Activated T-cell treated with anti-CD3 and anti-CD28 coated beads, Interleukin-2, amount 50 U/mL, for 72 hours (primary cell): ENCODE measurements around the gene UGGT2. TPM values are rescaled to one million over a fixed set of nuclear protein-coding genes. Genes with fewer than 3 reads are reported as not detected.
"Not testable (repeated sequence)": the region's sequence is repeated elsewhere in the genome, so short reads cannot be mapped to it uniquely, and the experiment has no call there.

ENCODE experiments used
- ATAC-seq, 2 donors: fragments of 150-1000 bp; cut with Tn5 transposase; replicated peaks in 1 of 2; 2 replicates each; pipeline ENCODE4 v1.10.0; 2021; ENCODE audit warnings: moderate library complexity in 2 of 2, mild to moderate bottlenecking in 1 of 2
- DNase-seq, 2 donors: peaks; one replicate each; pipeline ENCODE4 v3.0.0; 2021 to 2022; ENCODE audit warnings: mixed read lengths in 1 of 2
- H3K27ac Mint-ChIP-seq: one replicate; pipeline ENCODE4 v1.8.0; 2022; ENCODE audit warnings: mild to moderate bottlenecking, moderate library complexity, mixed read lengths
- H3K27me3 Mint-ChIP-seq: one replicate; pipeline ENCODE4 v1.8.0; 2022; ENCODE audit warnings: low read depth, mixed read lengths
- H3K36me3 Mint-ChIP-seq, 2 donors: one replicate each; pipeline ENCODE4 v1.8.0; 2022; ENCODE audit warnings: mixed read lengths in 2 of 2, mild to moderate bottlenecking in 1 of 2; ENCODE audit not compliant: insufficient read depth in 2 of 2
- H3K4me1 Mint-ChIP-seq: one replicate; pipeline ENCODE4 v1.8.0; 2022; ENCODE audit warnings: low read depth, mixed read lengths
- H3K4me3 Mint-ChIP-seq, 2 donors: one replicate each; pipeline ENCODE4 v1.8.0; 2022; ENCODE audit warnings: mild to moderate bottlenecking in 2 of 2, mixed read lengths in 2 of 2, moderate library complexity in 2 of 2
- H3K9me3 Mint-ChIP-seq, 2 donors: one replicate each; pipeline ENCODE4 v1.8.0; 2022; ENCODE audit warnings: mixed read lengths in 2 of 2
- total RNA-seq, 2 donors: library from RNA; stranded (reverse); gene quantifications; one replicate each; pipeline ENCODE4 v1.2.3, GENCODE V29; 2022

The UGGT2 gene
- total RNA-seq, 2 donors from 2014 or later = 0.14 to 0.65 TPM

DNA sequence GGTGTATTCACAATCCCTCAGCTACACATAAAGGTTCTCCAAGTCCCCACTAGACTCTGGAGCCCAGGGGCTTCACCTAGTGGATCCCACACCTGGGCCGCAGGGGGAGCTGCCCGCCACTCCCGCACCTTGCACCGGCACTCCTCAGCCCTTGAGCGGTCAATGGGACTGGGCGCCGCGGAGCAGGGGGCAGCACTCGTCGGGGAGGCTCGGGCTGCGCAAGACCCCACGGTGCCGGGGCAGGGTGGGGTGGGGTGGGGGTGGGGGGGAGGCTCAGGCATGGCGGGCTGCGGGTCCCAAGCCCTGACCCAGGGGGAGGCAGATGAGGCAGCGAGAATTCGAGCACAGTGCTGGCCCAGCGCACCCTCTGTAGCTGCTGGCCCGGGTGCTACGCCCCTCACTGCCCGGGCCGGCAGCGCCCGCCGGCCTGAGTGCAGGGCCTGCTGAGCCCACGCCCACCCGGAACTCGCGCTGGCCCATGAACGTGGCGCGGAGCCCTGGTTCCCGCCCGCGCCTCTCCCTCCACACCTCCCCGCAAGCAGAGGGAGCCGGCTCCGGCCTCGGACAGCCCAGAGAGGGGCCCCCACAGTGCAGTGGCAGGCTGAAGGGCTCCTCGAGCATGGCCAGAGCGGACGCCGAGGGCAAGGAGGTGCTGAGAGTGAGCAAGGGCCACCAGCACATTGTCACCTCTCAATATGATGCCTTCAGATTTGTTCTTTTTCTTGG, 121.7 kb downstream of the UGGT2 start:
- H3K9me3 Mint-ChIP-seq = peaks cover 14 to 15% of the 10 kb centered on the region in 2 donors
- H3K4me3 Mint-ChIP-seq = no peak overlapping the region
- DNase-seq (no peak), ATAC-seq (no peak)
- no peak overlapping the region for H3K27ac Mint-ChIP-seq
- no peaks in the 10 kb centered on the region for H3K4me1 Mint-ChIP-seq
- H3K36me3 Mint-ChIP-seq = peaks cover 3 to 8% of the 10 kb centered on the region in 2 donors
- no peaks in the 10 kb centered on the region for H3K27me3 Mint-ChIP-seq

DNA sequence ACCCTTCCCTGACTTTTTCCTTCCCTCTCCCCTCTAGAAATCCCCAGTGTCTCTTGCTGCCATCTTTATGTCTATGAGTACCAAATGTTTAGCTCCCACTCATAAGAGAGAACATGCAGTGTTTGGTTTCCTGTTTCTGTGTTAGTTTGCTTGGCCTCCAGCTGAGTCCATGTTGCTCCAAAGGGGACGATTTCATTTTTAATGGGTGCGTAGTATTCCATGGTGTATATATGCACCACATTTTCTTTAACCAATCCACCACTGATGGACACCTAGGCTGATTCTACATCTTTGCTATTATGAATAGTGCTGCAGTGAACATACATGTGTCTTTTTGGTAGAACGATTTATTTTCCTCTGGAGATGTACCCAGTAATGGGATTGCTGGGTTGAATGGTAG, 123.8 kb downstream of the UGGT2 start:
- no peak overlapping the region for H3K4me3 Mint-ChIP-seq
- no peak for ATAC-seq
- peaks cover 14 to 15% of the 10 kb centered on the region in 2 donors for H3K9me3 Mint-ChIP-seq
- no peak overlapping the region for H3K27ac Mint-ChIP-seq
- no peaks in the 10 kb centered on the region for H3K27me3 Mint-ChIP-seq
- DNase-seq = no peak
- no peaks in the 10 kb centered on the region for H3K4me1 Mint-ChIP-seq
- H3K36me3 Mint-ChIP-seq = peaks cover 3 to 8% of the 10 kb centered on the region in 2 donors

DNA sequence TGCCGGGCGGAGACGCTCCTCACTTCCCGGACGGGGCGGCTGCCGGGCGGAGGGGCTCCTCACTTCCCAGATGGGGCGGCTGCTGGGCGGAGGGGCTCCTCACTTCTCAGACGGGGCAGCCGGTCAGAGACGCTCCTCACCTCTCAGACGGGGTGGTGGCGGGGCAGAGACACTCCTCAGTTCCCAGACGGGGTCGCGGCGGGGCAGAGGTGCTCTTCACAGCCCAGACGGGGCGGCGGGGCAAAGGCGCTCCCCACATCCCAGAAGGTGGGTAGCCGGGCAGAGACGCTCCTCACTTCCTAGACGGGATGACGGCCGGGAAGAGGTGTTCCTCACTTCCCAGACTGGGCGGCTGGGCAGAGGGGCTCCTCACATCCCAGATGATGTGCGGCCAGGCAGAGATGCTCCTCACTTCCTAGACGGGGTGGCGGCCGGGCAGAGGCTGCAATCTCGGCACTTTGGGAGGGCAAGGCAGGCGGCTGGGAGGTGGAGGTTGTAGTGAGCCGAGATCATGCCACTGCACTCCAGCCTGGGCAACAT, 124.8 kb downstream of the UGGT2 start:
- DNase-seq, H3K4me1 Mint-ChIP-seq, ATAC-seq, H3K4me3 Mint-ChIP-seq, H3K27ac Mint-ChIP-seq, H3K36me3 Mint-ChIP-seq, H3K27me3 Mint-ChIP-seq: not testable (repeated sequence)
- H3K9me3 Mint-ChIP-seq = peaks cover 14 to 15% of the 10 kb centered on the region in 2 donors

DNA sequence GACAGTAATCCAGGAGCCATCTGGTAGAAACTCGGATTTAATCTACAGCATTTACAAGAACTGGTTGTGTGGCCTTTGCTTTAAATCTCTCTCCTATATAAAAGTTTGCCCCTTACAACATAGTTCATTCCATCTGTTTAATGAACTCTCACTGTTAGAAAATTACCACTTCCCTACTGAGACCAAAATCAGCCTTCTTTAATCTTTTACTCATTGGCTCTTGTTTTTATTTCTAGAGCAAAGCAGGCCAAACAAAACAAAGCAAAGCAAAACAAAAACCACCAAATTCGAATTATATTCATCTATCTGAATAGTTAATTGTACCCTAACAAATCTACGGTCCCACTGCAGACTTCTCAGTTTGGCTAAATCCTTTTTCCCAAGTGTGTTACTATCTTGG, 127.0 kb downstream of the UGGT2 start:
- Mint-ChIP-seq H3K27me3 (no peaks in the 10 kb centered on the region), H3K4me3 (no peak overlapping the region), H3K4me1 (no peaks in the 10 kb centered on the region), H3K27ac (no peak overlapping the region), H3K36me3 (peaks cover 3 to 8% of the 10 kb centered on the region in 2 donors), H3K9me3 (peaks cover 8 to 9% of the 10 kb centered on the region in 2 donors)
- ATAC-seq = no peak
- DNase-seq = no peak

DNA sequence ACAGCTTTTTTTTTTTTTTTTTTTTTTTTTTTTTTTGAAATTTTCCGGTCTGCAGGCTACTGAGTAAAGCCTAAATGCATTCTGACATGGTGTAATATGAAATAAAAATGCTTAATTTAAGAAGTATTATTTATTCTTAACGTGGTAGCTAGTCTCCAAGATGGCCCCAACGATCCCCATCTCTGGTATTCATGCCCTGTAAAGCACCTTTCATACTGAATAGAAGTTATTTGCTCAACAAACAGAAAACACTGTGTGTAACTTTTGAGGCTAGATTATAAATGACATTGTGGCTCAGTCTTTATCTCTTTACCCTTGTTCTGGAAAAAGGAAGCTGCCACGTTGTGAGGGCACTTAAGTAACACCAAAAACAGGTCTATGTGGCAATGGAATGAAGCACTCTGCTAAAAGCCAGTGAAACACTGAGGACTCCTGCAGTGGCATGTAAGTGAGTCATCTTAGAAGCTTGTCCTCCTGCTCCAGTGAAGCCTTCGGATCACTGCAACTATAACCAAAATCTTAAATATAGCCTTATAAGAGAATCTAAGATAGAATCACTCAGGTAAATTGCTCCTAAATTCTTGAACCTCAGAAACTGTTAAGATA, 128.7 kb downstream of the UGGT2 start:
- H3K36me3 Mint-ChIP-seq = peaks cover 0 to 2% of the 10 kb centered on the region in 2 donors
- no peak overlapping the region for H3K4me3 Mint-ChIP-seq
- H3K27ac Mint-ChIP-seq = no peak overlapping the region
- ATAC-seq (no peak), DNase-seq (no peak)
- peaks cover 3 to 5% of the 10 kb centered on the region in 2 donors for H3K9me3 Mint-ChIP-seq
- no peaks in the 10 kb centered on the region for H3K27me3 Mint-ChIP-seq
- H3K4me1 Mint-ChIP-seq = no peaks in the 10 kb centered on the region

DNA sequence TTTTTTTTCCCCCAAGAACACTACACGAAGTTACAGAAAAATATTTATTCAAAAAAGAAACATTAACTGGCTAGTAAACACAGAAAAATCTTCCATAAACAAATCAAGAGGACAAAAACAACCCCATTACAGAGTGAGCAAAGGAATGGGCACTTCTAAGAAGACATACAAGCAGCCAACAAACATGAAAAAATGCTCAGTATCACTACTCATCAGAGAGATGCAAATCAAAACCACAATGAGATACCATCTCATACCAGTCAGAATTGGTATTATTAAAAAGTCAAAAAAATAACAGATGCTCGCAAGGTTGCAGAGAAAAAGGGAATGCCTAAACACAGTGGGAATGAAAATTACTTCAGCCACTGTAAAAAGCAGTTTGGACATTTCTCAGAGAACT, 131.7 kb downstream of the UGGT2 start:
- Mint-ChIP-seq H3K9me3 (peaks cover 2% of the 10 kb centered on the region in 2 donors), H3K27me3 (no peaks in the 10 kb centered on the region), H3K36me3 (no peaks in the 10 kb centered on the region), H3K4me3 (no peak overlapping the region), H3K27ac (no peak overlapping the region), H3K4me1 (no peaks in the 10 kb centered on the region)
- DNase-seq (no peak), ATAC-seq (no peak)

DNA sequence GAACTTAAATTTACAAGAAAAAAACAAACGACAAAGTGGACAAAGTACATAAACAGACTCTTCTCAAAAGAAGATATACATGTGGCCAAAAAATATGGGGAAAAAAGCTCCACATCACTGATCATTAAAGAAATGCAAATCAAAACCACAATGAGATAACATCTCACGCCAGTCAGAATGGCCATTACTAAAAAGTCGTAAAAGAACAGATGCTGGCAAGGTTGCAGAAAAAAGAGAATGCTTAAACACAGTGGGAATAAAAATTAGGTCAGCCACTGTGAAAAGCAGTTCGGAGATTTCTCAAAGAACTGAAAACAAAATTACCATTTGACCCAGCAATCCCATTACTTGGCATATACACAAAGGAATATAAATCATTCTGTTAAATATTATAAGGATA, 132.7 kb downstream of the UGGT2 start:
- H3K27ac Mint-ChIP-seq = no peak overlapping the region
- ATAC-seq = no peak
- no peak for DNase-seq
- H3K27me3 Mint-ChIP-seq = no peaks in the 10 kb centered on the region
- no peak overlapping the region for H3K4me3 Mint-ChIP-seq
- H3K36me3 Mint-ChIP-seq = no peaks in the 10 kb centered on the region
- H3K9me3 Mint-ChIP-seq = peaks cover 2% of the 10 kb centered on the region in 2 donors
- no peaks in the 10 kb centered on the region for H3K4me1 Mint-ChIP-seq

- Mint-ChIP-seq H3K9me3 (peaks cover 2% of the 10 kb centered on the region in 2 donors), H3K4me3 (no peak overlapping the region), H3K27me3 (no peaks in the 10 kb centered on the region), H3K27ac (no peak overlapping the region), H3K36me3 (no peaks in the 10 kb centered on the region), H3K4me1 (no peaks in the 10 kb centered on the region)
- no peak for ATAC-seq
- DNase-seq = no peak
Measured at GRCh38 chr13:95918860-95919259, 134.3 kb downstream of the UGGT2 start.

- H3K27me3 Mint-ChIP-seq = no peaks in the 10 kb centered on the region
- ATAC-seq (no peak), DNase-seq (no peak)
- H3K27ac Mint-ChIP-seq = no peak overlapping the region
- no peaks in the 10 kb centered on the region for H3K36me3 Mint-ChIP-seq
- H3K9me3 Mint-ChIP-seq = peaks cover 8 to 10% of the 10 kb centered on the region in 2 donors
- no peak overlapping the region for H3K4me3 Mint-ChIP-seq
- H3K4me1 Mint-ChIP-seq = no peaks in the 10 kb centered on the region
Measured at GRCh38 chr13:95914991-95915501, 138.2 kb downstream of the UGGT2 start.

DNA sequence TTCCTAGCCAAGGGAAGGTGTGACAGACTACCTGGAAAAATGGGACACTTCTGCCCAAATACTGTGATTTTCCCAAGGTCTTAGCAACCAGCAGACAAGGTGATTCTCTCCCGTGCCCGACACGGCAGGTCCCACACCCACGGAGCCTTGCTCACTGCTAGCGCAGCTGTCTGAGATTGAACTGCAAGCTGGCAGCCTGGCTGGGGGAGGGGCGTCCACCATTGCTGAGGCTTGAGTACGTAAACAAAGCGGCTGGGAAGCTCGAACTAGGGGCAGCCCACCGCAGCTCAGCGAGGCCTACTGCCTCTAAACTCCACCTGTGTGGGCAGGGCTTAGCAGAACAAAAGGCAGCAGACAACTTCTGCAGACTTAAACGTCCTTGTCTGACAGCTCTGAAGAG, 146.2 kb downstream of the UGGT2 start:
- DNase-seq (no peak), ATAC-seq (no peak)
- Mint-ChIP-seq H3K36me3 (peaks cover 0 to 4% of the 10 kb centered on the region in 2 donors), H3K9me3 (peaks cover 6 to 10% of the 10 kb centered on the region in 2 donors), H3K4me1 (no peaks in the 10 kb centered on the region), H3K4me3 (no peak overlapping the region), H3K27ac (no peak overlapping the region), H3K27me3 (no peaks in the 10 kb centered on the region)

GRCh38 chr13:95903569-95903968, 149.6 kb downstream of the UGGT2 start:
- no peak for ATAC-seq

DNA sequence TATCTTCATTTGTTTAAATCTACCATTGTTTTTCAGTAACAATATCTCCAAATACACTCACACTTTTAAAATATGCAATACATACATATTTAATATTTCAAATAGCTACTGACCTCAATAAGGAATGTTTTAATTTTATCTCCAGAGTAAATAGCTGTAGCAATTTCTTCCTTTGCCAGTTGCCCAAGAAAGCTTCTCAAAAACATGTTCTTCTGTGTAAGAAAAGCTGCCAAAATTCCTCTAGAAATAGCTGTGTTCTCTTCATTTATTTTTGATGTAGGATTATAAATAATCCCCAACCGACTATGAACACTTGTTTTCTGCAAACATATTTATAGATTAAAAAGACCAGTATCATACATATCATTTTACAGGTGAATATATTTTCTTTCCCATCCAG, 150.5 kb downstream of the UGGT2 start:
- no peak overlapping the region for H3K4me3 Mint-ChIP-seq
- H3K36me3 Mint-ChIP-seq = peaks cover 0 to 4% of the 10 kb centered on the region in 2 donors
- peaks cover 3 to 4% of the 10 kb centered on the region in 2 donors for H3K9me3 Mint-ChIP-seq
- no peaks in the 10 kb centered on the region for H3K4me1 Mint-ChIP-seq
- H3K27me3 Mint-ChIP-seq = no peaks in the 10 kb centered on the region
- no peak for DNase-seq
- ATAC-seq = no peak
- no peak overlapping the region for H3K27ac Mint-ChIP-seq

More at GRCh38 chr13:95903569-95903968, 149.6 kb downstream of the UGGT2 start:
- Mint-ChIP-seq H3K4me1 (no peaks in the 10 kb centered on the region), H3K27me3 (no peaks in the 10 kb centered on the region), H3K36me3 (peaks cover 0 to 4% of the 10 kb centered on the region in 2 donors), H3K27ac (no peak overlapping the region), H3K9me3 (peaks cover 3 to 4% of the 10 kb centered on the region in 2 donors), H3K4me3 (no peak overlapping the region)
- DNase-seq = no peak

- Mint-ChIP-seq H3K4me3 (no peak overlapping the region), H3K36me3 (no peaks in the 10 kb centered on the region), H3K27me3 (no peaks in the 10 kb centered on the region), H3K4me1 (no peaks in the 10 kb centered on the region), H3K9me3 (peaks cover 3 to 4% of the 10 kb centered on the region in 2 donors), H3K27ac (no peak overlapping the region)
- DNase-seq (no peak), ATAC-seq (no peak)
Measured at GRCh38 chr13:95898256-95898655, 154.9 kb downstream of the UGGT2 start.
